ENCODE data around the gene DYNLT2. TPM values are rescaled to one million over a fixed set of nuclear protein-coding genes. Genes with fewer than 3 reads are reported as not detected.

DYNLT2 gene
- total and polyA plus RNA-seq, 2 of the 13 experiments (the other 11 are each of a cell fraction or from before 2014, with no cell fraction given): 2.1 to 4.3 TPM

GRCh38 chr6:169725125-169726048, 26.0 kb downstream of the DYNLT2 start (continued):
- TF ChIP-seq HNF1A (IDR thresholded peaks at IDR 0.05; ENCODE audit: low read depth) (0 out of 2 replicates have a peak, but pooled peaks have one; percentile 30), HNF1A (CRISPR knock-in tag; IDR thresholded peaks at IDR 0.05; ENCODE audit: borderline replicate concordance) (no peak; the same call in 1 of the 2 replicates), ZNF101 (CRISPR knock-in tag; IDR thresholded peaks at IDR 0.05; ENCODE audit: borderline replicate concordance, low read depth) (no peak), SSRP1 (CRISPR knock-in tag; IDR thresholded peaks at IDR 0.05) (0 out of 2 replicates have a peak, but pooled peaks have one; percentile 45), TAF15 (IDR thresholded peaks at IDR 0.05; ENCODE audit: low read depth, low read length, poor library complexity, severe bottlenecking) (no peak), HOMEZ (CRISPR knock-in tag; IDR thresholded peaks at IDR 0.05; ENCODE audit: low read depth) (peak; percentile 64), ZNF430 (CRISPR knock-in tag; IDR thresholded peaks at IDR 0.05) (peak; percentile 73; the same call in 1 of the 2 replicates), ATM (IDR thresholded peaks at IDR 0.05; ENCODE audit: borderline replicate concordance) (no peak), ZNF577 (CRISPR knock-in tag; IDR thresholded peaks at IDR 0.05; ENCODE audit: borderline replicate concordance, low read depth) (0 out of 2 replicates have a peak, but pooled peaks have one; percentile 2), RELA (CRISPR knock-in tag; IDR thresholded peaks at IDR 0.05) (0 out of 2 replicates have a peak, but pooled peaks have one; percentile 34), ZNF503 (CRISPR knock-in tag; IDR thresholded peaks at IDR 0.05) (peak; percentile 59; the same call in 1 of the 2 replicates), HINFP (CRISPR knock-in tag; IDR thresholded peaks at IDR 0.05; ENCODE audit: low read depth) (0 out of 2 replicates have a peak, but pooled peaks have one; percentile 34), ZNF431 (CRISPR knock-in tag; IDR thresholded peaks at IDR 0.05; ENCODE audit: borderline replicate concordance, low read depth) (no peak; the same call in 1 of the 2 replicates), ZNF737 (CRISPR knock-in tag; IDR thresholded peaks at IDR 0.05; ENCODE audit: borderline replicate concordance) (no peak; the same call in 1 of the 2 replicates), PHF21A (CRISPR knock-in tag; IDR thresholded peaks at IDR 0.05) (peak; percentile 79), HNRNPLL (IDR thresholded peaks at IDR 0.05; ENCODE audit: low read depth, low read length, poor library complexity, severe bottlenecking) (peak; percentile 33)

Measured in HepG2 (cell line).